ENCODE data around the gene TAL2.
A peak's percentile ranks its signal among the peaks of the same experiment; 100 is the strongest.

TAL2 gene

GRCh38 chr9:105670775-105671174, 8.5 kb downstream of the TAL2 start:
- no peak for DNase-seq
- in situ Hi-C loops (cut with HindIII; ENCODE audit: low pct_ligation_motif_present, low pct_unique_long_range_greater_than_20kb, low sequenced_read_pairs), result no loop called here

DNA sequence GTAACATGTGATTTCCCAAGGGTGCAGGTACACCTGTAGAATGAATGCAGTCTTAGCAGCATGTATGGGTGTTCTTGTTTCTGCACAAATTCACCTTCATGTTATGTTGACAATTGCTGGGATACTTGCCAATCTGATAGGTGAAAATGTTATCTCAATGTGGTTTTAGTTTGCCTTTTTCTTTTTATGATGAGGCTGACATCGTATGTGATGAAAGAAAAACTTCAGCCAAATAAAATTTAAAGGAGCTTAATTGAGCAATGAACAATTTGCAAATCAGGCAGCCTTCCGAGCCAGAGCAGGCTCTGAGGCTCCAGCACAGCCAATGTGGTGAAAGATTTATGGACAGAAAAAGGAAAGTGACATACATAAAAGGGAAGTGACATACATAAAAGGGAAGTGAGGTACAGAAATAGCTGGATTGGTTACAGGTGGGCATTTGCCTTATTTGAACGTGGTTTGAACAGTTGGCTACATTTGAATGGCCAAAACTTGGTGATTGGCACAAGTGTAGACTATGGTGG, 10.5 kb downstream of the TAL2 start:
- no peak for DNase-seq
- in situ Hi-C loops (cut with HindIII; ENCODE audit: low pct_ligation_motif_present, low pct_unique_long_range_greater_than_20kb, low sequenced_read_pairs), result no loop called here

DNA sequence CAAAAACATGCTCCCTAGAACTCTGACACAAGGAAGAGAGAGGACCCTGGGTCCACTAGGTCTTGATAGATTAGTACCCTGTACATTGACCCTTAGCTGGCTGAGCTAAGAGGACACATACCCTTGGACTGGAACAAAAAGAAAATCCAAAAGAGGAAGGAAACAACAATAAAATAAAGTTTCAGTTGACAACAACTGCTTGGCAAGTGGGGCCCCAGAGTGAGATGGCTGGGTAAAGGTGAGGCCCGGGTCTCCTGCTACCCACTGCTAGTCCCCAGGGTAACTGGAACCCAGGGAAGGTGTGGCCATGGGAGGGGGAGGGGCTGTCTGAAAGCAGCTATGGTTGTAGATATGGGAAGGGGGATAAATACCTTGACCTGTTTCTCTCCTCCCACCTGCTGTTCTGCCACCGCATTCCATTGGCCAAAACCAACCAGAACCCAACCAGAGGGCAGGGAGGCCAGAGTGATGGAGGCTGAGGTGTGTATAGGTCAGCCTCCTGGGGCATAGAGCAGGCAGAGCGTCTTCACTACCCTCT, 11.7 kb downstream of the TAL2 start:
- no peak for DNase-seq
- in situ Hi-C loops (cut with HindIII; ENCODE audit: low pct_ligation_motif_present, low pct_unique_long_range_greater_than_20kb, low sequenced_read_pairs), result no loop called here

DNA sequence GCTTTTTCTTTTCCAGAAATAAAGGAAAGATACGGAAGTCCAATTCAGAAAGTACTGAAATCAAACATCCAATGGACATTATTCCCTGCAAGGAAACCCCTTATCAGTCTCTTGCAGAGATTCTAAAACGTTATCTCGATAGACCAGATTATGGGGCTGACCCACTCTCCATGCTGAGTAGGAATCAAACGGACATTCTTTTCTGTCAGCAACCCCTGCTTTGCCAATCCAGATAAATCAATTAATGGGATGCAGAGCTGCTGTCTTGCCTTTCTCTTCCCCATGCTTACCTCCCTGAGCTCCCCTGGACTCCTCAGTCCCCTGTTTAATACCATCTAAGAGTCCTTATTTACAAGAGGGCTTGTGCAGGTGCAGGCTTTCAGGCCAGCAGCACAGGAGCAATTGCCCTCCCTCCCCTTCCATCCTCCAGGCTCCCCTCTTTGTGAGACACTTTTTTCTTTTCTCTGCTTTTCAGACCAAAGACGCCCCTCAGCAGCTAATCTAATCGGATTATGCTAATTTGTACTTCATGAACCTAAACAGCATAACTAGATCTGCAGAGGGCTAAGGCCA, 14.2 kb downstream of the TAL2 start:
- in situ Hi-C loops (cut with HindIII; ENCODE audit: low pct_ligation_motif_present, low pct_unique_long_range_greater_than_20kb, low sequenced_read_pairs), result no loop called here
- no peak for DNase-seq

- in situ Hi-C loops (cut with HindIII; ENCODE audit: low pct_ligation_motif_present, low pct_unique_long_range_greater_than_20kb, low sequenced_read_pairs), result no loop called here
- no peak for DNase-seq
Observed at GRCh38 chr9:105678163-105678562, 15.9 kb downstream of the TAL2 start.

DNA sequence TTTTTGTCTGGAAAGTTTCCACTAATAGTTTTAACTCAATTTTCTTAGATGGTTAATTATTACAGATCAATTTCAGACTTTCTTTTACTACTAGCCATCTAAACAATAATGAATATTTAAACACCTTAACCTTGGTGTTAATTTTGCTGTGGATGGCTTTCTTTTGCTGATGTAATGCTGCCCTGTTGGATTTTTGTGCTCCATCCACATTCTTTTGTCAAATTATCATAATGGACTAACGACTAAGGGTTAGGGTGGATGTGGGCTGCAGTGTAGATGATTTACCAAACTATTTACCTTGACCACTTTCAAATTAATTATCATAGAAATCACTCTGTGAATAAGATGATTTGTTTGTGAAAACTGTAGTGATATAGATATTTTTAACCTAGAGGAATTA, 16.5 kb downstream of the TAL2 start:
- no peak for DNase-seq
- in situ Hi-C loops (cut with HindIII; ENCODE audit: low pct_ligation_motif_present, low pct_unique_long_range_greater_than_20kb, low sequenced_read_pairs), result no loop called here

GRCh38 chr9:105679257-105680022, 17.2 kb downstream of the TAL2 start:
- in situ Hi-C loops (cut with HindIII; ENCODE audit: low pct_ligation_motif_present, low pct_unique_long_range_greater_than_20kb, low sequenced_read_pairs), result no loop called here
- DNase-seq, result no peak

DNA sequence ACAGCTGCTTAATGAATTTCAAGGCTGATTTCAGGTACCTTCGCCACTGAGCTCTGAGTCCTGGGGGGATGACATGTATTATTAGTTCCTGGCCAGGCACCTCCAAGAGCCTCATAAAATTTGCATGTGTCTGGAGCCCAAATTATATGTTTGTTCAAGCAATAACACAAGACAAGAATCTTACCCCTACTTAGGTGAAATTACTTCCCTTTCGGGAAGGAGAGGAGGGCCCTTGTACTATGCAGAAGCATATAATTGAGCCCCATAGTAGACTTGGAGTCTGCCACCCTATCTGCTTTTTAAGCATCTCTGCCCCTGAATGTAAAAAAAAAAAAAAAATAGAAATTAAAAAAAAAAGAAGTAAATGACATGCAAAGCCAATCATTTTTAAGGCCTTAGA, 19.1 kb downstream of the TAL2 start:
- no peak for DNase-seq
- in situ Hi-C loops (cut with HindIII; ENCODE audit: low pct_ligation_motif_present, low pct_unique_long_range_greater_than_20kb, low sequenced_read_pairs), result no loop called here

DNA sequence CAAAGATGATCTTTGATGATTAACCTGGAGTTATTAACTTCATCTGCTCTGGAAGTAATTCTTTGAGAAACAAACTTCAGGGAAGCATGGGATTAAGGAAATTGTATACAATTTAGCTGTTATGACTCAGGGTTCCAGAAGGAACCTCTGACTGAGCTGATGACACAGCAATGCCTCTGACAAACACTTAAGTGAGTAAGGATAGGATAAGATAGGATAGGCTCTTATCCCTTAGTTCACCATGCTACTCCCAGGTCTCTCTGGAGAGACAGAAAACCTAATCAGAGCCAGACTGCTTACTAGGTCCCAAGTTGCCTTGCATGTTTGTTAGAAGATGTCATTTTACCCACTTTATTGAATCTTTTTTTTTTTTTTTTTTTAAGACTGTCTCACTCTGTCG, 19.5 kb downstream of the TAL2 start:
- in situ Hi-C loops (cut with HindIII; ENCODE audit: low pct_ligation_motif_present, low pct_unique_long_range_greater_than_20kb, low sequenced_read_pairs), result no loop called here
- no peak for DNase-seq

DNA sequence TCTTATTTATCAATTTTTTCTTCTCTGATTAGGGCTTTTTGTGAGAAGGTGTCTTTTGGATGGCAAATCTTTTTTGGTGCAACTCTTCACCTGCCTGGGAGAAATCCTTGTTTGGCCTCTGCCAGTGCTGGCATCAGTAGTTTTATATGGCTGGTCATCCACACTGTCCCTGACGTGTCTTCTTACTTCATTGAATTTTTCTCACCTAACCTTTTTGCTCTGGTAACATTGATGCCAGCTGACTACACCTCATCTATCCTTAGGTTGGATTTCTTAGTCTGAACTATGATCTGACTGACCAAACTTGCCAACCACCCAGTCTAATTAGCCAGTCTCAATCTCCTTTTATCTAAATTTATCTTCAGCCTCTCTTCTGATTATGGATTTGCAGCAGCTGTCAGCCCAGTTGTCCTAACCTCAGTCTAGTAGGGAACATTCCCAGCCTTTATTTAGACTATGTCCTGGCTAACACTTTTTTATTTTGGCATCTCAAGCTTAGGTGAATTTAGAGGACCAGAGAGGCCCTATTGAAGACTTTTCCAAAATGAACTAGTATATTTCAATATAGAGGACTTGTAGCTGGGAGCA, 21.5 kb downstream of the TAL2 start:
- no peak for DNase-seq
- in situ Hi-C loops (cut with HindIII; ENCODE audit: low pct_ligation_motif_present, low pct_unique_long_range_greater_than_20kb, low sequenced_read_pairs), result no loop called here

- in situ Hi-C loops (cut with HindIII; ENCODE audit: low pct_ligation_motif_present, low pct_unique_long_range_greater_than_20kb, low sequenced_read_pairs), result no loop called here
- no peak for DNase-seq
Observed at GRCh38 chr9:105686936-105687335, 24.7 kb downstream of the TAL2 start.

DNA sequence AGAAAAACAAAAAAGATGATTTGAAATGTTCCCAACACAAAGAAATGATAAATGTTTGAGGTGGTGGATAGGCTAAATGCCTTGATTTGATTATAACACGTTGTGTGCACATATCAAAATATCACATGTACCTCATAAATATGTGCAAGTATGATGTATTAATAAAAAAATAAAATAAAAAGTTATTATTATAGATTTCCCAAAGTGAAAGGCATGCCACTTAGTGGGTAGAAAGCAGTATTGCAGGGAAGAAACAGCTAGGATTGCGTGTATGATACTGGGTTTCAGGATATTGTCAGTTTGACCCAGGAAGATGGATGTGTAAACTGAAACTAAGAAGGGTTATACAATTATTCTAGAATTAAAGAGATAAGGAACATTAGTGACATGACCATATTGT, 28.5 kb downstream of the TAL2 start:
- in situ Hi-C loops (cut with HindIII; ENCODE audit: low pct_ligation_motif_present, low pct_unique_long_range_greater_than_20kb, low sequenced_read_pairs), result no loop called here
- peak; percentile 30 for DNase-seq

- DNase-seq, result no peak
- in situ Hi-C loops (cut with HindIII; ENCODE audit: low pct_ligation_motif_present, low pct_unique_long_range_greater_than_20kb, low sequenced_read_pairs), result no loop called here
Observed at GRCh38 chr9:105693435-105694189, 31.4 kb downstream of the TAL2 start.

DNA sequence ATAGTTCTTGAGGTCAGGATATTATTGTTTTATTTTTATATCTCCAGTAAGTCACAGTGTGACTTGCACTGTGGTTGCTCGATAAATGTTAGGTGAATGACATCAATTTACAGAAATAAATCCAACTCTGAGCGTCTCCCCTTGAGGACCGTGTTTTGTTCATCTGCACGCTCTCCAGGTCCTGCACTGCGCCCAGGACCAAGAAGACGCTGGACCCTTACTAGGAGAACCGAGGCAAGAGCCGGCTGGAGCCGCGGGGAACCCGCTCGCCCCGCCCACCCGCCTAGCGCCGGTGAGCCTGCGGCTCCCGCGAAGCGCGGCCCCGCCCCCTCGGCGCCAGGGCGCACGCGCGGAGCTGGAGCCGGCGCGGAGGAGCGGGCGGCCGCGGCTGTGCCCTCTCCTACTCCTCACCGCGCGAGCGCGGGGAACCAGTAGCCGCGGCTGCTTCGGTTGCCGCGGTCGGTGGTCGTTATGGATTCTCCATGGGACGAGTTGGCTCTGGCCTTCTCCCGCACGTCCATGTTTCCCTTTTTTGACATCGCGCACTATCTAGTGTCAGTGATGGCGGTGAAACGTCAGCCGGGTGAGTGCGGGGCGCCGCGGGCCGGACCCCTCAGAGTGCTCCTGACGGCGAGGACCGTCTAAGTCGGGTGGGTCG, 32.1 kb downstream of the TAL2 start, which contains the start of gene TMEM38B:
TMEM38B (plus strand) TSS at position 352 of the 658 bp plus-strand sequence; CDS start at position 472, 120 bp downstream.
- in situ Hi-C loops (cut with HindIII; ENCODE audit: low pct_ligation_motif_present, low pct_unique_long_range_greater_than_20kb, low sequenced_read_pairs), result no loop called here
- peak; percentile 81 for DNase-seq

GRCh38 chr9:105694848-105695581, 32.8 kb downstream of the TAL2 start:
- peak; percentile 64 for DNase-seq
- in situ Hi-C loops (cut with HindIII; ENCODE audit: low pct_ligation_motif_present, low pct_unique_long_range_greater_than_20kb, low sequenced_read_pairs), result no loop called here

GRCh38 chr9:105696219-105696793, 34.0 kb downstream of the TAL2 start:
- no peak for DNase-seq
- in situ Hi-C loops (cut with HindIII; ENCODE audit: low pct_ligation_motif_present, low pct_unique_long_range_greater_than_20kb, low sequenced_read_pairs), result no loop called here

- DNase-seq, result no peak
- in situ Hi-C loops (cut with HindIII; ENCODE audit: low pct_ligation_motif_present, low pct_unique_long_range_greater_than_20kb, low sequenced_read_pairs), result no loop called here
Observed at GRCh38 chr9:105697871-105698270, 35.6 kb downstream of the TAL2 start.
